ENCODE data around the gene OR52B2.

OR52B2 gene

GRCh38 chr11:6197466-6198200 is 27.5 kb upstream of the OR52B2 start:
- Histone ChIP-seq H3K9me3 (ENCODE audit: low read length) (no peaks in the 10 kb centered on the region), H2AFZ (ENCODE audit: low read length) (no peak overlapping the region), H3K4me1 (ENCODE audit: insufficient read depth, low read length, severe bottlenecking) (no peaks in the 10 kb centered on the region), H3K9me2 (ENCODE audit: low read depth, low read length) (no peaks in the 10 kb centered on the region), H3K79me2 (ENCODE audit: insufficient read depth, low read length) (no peaks in the 10 kb centered on the region), H3K27ac (ENCODE audit: low read depth, low read length, poor library complexity, severe bottlenecking) (no peak overlapping the region), H3K36me3 (ENCODE audit: insufficient read depth, low read length) (no peaks in the 10 kb centered on the region), H3K4me3 (ENCODE audit: low read depth, low read length, poor library complexity, severe bottlenecking) (no peak overlapping the region), H3K4me2 (ENCODE audit: low read length) (no peak overlapping the region), H3K27me3 (ENCODE audit: insufficient read depth, low read length) (no peaks in the 10 kb centered on the region), H3F3A (ENCODE audit: insufficient read depth, low read length) (no peaks in the 10 kb centered on the region), H3K9ac (ENCODE audit: low read length) (no peak overlapping the region), H4K20me1 (ENCODE audit: insufficient read depth, low read length) (no peaks in the 10 kb centered on the region)
- TF ChIP-seq EZH2 (IDR thresholded peaks at IDR 0.05; ENCODE audit: borderline replicate concordance, low read length) = no peak
- TF ChIP-seq CTCF (IDR thresholded peaks at IDR 0.05; ENCODE audit: low read length) = no peak

GRCh38 chr11:6196396-6196795 is 26.3 kb upstream of the OR52B2 start:
- Histone ChIP-seq H3K9ac (ENCODE audit: low read length) (no peak overlapping the region), H3K36me3 (ENCODE audit: insufficient read depth, low read length) (no peaks in the 10 kb centered on the region), H4K20me1 (ENCODE audit: insufficient read depth, low read length) (no peaks in the 10 kb centered on the region), H3K27ac (ENCODE audit: low read depth, low read length, poor library complexity, severe bottlenecking) (no peak overlapping the region), H3F3A (ENCODE audit: insufficient read depth, low read length) (no peaks in the 10 kb centered on the region), H3K79me2 (ENCODE audit: insufficient read depth, low read length) (no peaks in the 10 kb centered on the region), H3K27me3 (ENCODE audit: insufficient read depth, low read length) (no peaks in the 10 kb centered on the region), H3K4me2 (ENCODE audit: low read length) (no peak overlapping the region), H3K9me3 (ENCODE audit: low read length) (no peaks in the 10 kb centered on the region), H3K9me2 (ENCODE audit: low read depth, low read length) (no peaks in the 10 kb centered on the region), H3K4me1 (ENCODE audit: insufficient read depth, low read length, severe bottlenecking) (no peaks in the 10 kb centered on the region), H3K4me3 (ENCODE audit: low read depth, low read length, poor library complexity, severe bottlenecking) (no peak overlapping the region), H2AFZ (ENCODE audit: low read length) (no peak overlapping the region)
- TF ChIP-seq CTCF (IDR thresholded peaks at IDR 0.05; ENCODE audit: low read length) (no peak), EZH2 (IDR thresholded peaks at IDR 0.05; ENCODE audit: borderline replicate concordance, low read length) (no peak)

- H3K36me3 ChIP-seq (ENCODE audit: insufficient read depth, low read length) = no peaks in the 10 kb centered on the region
- no peaks in the 10 kb centered on the region for H3K27me3 ChIP-seq (ENCODE audit: insufficient read depth, low read length)
- H3K27ac ChIP-seq (ENCODE audit: low read depth, low read length, poor library complexity, severe bottlenecking) = no peak overlapping the region
- no peaks in the 10 kb centered on the region for H3F3A ChIP-seq (ENCODE audit: insufficient read depth, low read length)
- H3K9me2 ChIP-seq (ENCODE audit: low read depth, low read length) = no peaks in the 10 kb centered on the region
- no peaks in the 10 kb centered on the region for H3K79me2 ChIP-seq (ENCODE audit: insufficient read depth, low read length)
- no peaks in the 10 kb centered on the region for H4K20me1 ChIP-seq (ENCODE audit: insufficient read depth, low read length)
- H3K4me1 ChIP-seq (ENCODE audit: insufficient read depth, low read length, severe bottlenecking) = no peaks in the 10 kb centered on the region
- no peak overlapping the region for H3K4me2 ChIP-seq (ENCODE audit: low read length)
- H3K9me3 ChIP-seq (ENCODE audit: low read length) = no peaks in the 10 kb centered on the region
- TF ChIP-seq EZH2 (IDR thresholded peaks at IDR 0.05; ENCODE audit: borderline replicate concordance, low read length) (no peak), CTCF (IDR thresholded peaks at IDR 0.05; ENCODE audit: low read length) (no peak)
- H3K4me3 ChIP-seq (ENCODE audit: low read depth, low read length, poor library complexity, severe bottlenecking) = no peak overlapping the region
- no peak overlapping the region for H3K9ac ChIP-seq (ENCODE audit: low read length)
- no peak overlapping the region for H2AFZ ChIP-seq (ENCODE audit: low read length)
These were observed 24.0 kb upstream of the OR52B2 start for GRCh38 chr11:6194065-6194581.
